Left ventricle myocardium inferior (tissue), 1 donor: ENCODE results near the gene RASAL2. TPM values are rescaled to one million over a fixed set of nuclear protein-coding genes. Genes with fewer than 3 reads are reported as not detected.

ENCODE experiments used
- DNase-seq: peaks from one replicate; pipeline ENCODE4 v3.0.0-alpha.2; 2020
- H3K27ac ChIP-seq: fragments of 200-600 bp; replicated peaks from 2 replicates; pipeline ENCODE4 v1.8.0; 2021
- H3K27me3 ChIP-seq: fragments of 200-600 bp; 2 replicates; pipeline ENCODE4 v1.8.0; 2021; ENCODE audit warnings: low read depth
- H3K36me3 ChIP-seq: fragments of 200-600 bp; 2 replicates; pipeline ENCODE4 v1.8.0; 2021
- H3K4me1 ChIP-seq: fragments of 200-600 bp; 2 replicates; pipeline ENCODE4 v1.8.0; 2021
- H3K4me3 ChIP-seq: fragments of 200-600 bp; 2 replicates; pipeline ENCODE4 v1.8.0; 2021; ENCODE audit warnings: mild to moderate bottlenecking, moderate library complexity
- H3K9me3 ChIP-seq: fragments of 200-600 bp; replicated peaks from 2 replicates; pipeline ENCODE4 v1.8.0; 2021
- CTCF ChIP-seq: fragments of 200-600 bp; IDR thresholded peaks from 2 replicates; pipeline ENCODE4 v1.8.0; 2021; ENCODE audit warnings: antibody characterized with exemption, mild to moderate bottlenecking, borderline replicate concordance
- intact Hi-C: fragments of 100-400 bp; cut with micrococcal nuclease; formaldehyde crosslinking; loops from one replicate; pipeline ENCODE4 v1.11.0; 2022
- total RNA-seq: library from RNA; stranded (reverse); fragmentation: NEBNext Ultra II Directional; extraction: Animal tissue kit (Norgen Biotek cat#: 25700); gene quantifications from one replicate; pipeline ENCODE4 v1.2.1, GENCODE V29; 2021
- donor health status: DM: no; HTN: yes; CAD: no; lungs with severe emphysema.

The RASAL2 gene
- total RNA-seq, 1 donor from 2014 or later, result 28.3 TPM

GRCh38 chr1:178283409-178283808, 189.5 kb downstream of the RASAL2 start:
- Histone ChIP-seq H3K4me3 (no peak overlapping the region), H3K4me1 (peaks cover 57% of the 10 kb centered on the region), H3K36me3 (peaks cover 15% of the 10 kb centered on the region), H3K9me3 (no peaks in the 10 kb centered on the region), H3K27ac (no peak overlapping the region), H3K27me3 (no peaks in the 10 kb centered on the region)
- no peak for TF ChIP-seq CTCF
- intact Hi-C loops, result loop anchor here (5.0 kb wide), 1 partner anchor 251 kb away; no protein-coding TSS in a partner anchor
- no peak for DNase-seq

- DNase-seq, result no peak
- no peak for TF ChIP-seq CTCF
- Histone ChIP-seq H3K27me3 (no peaks in the 10 kb centered on the region), H3K36me3 (peaks cover 15% of the 10 kb centered on the region), H3K9me3 (no peaks in the 10 kb centered on the region), H3K4me1 (peaks cover 51% of the 10 kb centered on the region), H3K27ac (peak overlapping the region; percentile 5), H3K4me3 (no peak overlapping the region)
- intact Hi-C loops, result loop anchor here (5.0 kb wide), 1 partner anchor 252 kb away; no protein-coding TSS in a partner anchor
Observed at GRCh38 chr1:178284058-178284457, 190.2 kb downstream of the RASAL2 start.

- Histone ChIP-seq H3K27me3 (no peaks in the 10 kb centered on the region), H3K4me3 (no peak overlapping the region), H3K27ac (no peak overlapping the region), H3K9me3 (no peaks in the 10 kb centered on the region), H3K4me1 (peaks cover 21% of the 10 kb centered on the region), H3K36me3 (peaks cover 8% of the 10 kb centered on the region)
- no peak for DNase-seq
- intact Hi-C loops, result no loop called here
- TF ChIP-seq CTCF, result no peak
Observed at GRCh38 chr1:178291166-178291565, 197.3 kb downstream of the RASAL2 start.

GRCh38 chr1:178294654-178295053, 200.8 kb downstream of the RASAL2 start:
- no peak for TF ChIP-seq CTCF
- H3K36me3 ChIP-seq, result no peaks in the 10 kb centered on the region
- H3K4me3 ChIP-seq, result no peak overlapping the region
- no peaks in the 10 kb centered on the region for H3K9me3 ChIP-seq
- DNase-seq, result no peak
- H3K27me3 ChIP-seq, result no peaks in the 10 kb centered on the region
- no peak overlapping the region for H3K27ac ChIP-seq
- peaks cover 25% of the 10 kb centered on the region for H3K4me1 ChIP-seq
- intact Hi-C loops, result no loop called here

- H3K4me3 ChIP-seq, result no peak overlapping the region
- no peaks in the 10 kb centered on the region for H3K9me3 ChIP-seq
- DNase-seq, result no peak
- intact Hi-C loops, result no loop called here
- H3K27me3 ChIP-seq, result no peaks in the 10 kb centered on the region
- no peak for TF ChIP-seq CTCF
- peak overlapping the region; percentile 14 for H3K27ac ChIP-seq
- no peaks in the 10 kb centered on the region for H3K36me3 ChIP-seq
- peaks cover 53% of the 10 kb centered on the region for H3K4me1 ChIP-seq
Observed at GRCh38 chr1:178300352-178300699, 206.4 kb downstream of the RASAL2 start.

- Histone ChIP-seq H3K36me3 (no peaks in the 10 kb centered on the region), H3K9me3 (no peaks in the 10 kb centered on the region), H3K27ac (no peak overlapping the region), H3K4me1 (peaks cover 53% of the 10 kb centered on the region), H3K4me3 (no peak overlapping the region), H3K27me3 (no peaks in the 10 kb centered on the region)
- DNase-seq, result no peak
- intact Hi-C loops, result no loop called here
- TF ChIP-seq CTCF, result no peak
Observed at GRCh38 chr1:178301141-178301540, 207.2 kb downstream of the RASAL2 start.
